HG03378 (cell line): Measurements from ENCODE around the gene NRXN3.

Experiments
- ATAC-seq: cut with Tn5 transposase; IDR thresholded peaks from one replicate; pipeline ENCODE4 v1.9.1; 2021; ENCODE audit warnings: mild to moderate bottlenecking, moderate library complexity; ENCODE audit not compliant: unreplicated experiment

NRXN3 gene

DNA sequence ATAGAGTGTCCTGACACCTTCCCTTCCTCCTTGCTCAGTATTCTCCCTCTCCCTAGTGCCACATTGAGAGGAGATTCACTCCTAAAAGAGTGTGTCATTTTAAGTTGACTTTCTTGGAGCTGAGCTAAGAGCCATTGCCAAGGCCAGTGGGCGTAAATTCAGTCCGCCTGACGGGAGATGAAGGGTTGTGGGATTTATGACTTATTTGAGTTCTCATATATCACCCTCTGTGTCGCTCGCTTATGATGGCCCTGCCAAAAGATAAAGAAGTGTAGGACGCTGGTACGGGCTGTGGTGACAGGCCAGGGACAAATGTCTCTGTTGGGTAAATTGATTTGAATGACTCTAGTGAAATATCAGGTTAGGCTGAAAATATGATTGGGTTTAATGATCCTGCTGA is 867.4 kb downstream of the NRXN3 start:
- no peak for ATAC-seq

DNA sequence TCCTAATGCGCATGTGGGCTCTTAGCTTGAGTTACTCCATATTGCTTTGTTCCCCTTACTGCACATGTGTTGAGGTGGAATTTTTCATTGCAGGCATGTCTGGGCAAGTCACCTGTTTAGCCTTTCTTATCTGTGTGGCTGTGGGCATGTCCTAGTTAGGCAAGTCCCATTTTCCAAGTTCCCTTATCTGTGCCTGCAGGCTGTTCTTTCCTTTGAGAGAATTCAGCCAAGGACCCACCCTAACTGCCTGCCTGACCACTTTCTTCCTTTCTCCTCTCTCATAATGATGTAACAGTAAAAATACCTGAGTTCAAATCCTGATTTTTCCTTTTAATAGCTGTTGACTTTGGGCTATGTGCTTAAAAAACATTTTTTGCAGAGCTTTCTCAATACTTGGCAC is 870.6 kb downstream of the NRXN3 start:
- no peak for ATAC-seq

DNA sequence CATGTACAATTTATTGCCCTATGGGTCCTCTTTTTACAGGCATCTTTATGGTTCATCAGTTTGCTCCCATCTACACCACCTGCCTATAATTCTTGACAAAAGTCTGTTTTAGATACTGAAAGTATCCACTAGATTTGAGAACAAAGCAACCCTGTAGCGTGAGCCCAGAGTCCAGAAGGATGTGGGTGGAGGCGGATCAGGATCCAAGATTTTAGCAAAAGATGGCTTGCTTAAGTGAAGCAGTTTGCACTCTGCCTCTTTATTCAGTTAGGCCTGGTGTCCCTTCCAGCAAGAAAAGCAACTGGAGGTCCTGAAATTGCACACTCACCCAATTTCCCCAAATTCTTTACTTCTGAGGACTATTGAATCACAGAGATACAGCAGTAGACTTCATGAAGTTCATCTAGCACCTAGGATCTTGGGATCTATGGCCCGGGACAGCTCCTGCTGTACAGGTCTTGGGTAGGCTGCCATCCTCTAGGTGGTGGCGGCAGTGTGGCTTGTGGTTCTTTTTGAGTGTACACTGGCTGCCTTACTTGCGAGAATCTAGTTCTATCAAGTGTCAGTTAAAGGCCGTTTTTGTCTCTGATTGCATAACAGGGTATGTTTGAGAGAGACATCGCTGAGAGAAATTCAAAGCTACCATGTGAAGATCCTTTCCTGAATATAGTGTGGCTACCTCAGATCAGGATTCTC is 873.2 kb downstream of the NRXN3 start:
- ATAC-seq, result no peak

DNA sequence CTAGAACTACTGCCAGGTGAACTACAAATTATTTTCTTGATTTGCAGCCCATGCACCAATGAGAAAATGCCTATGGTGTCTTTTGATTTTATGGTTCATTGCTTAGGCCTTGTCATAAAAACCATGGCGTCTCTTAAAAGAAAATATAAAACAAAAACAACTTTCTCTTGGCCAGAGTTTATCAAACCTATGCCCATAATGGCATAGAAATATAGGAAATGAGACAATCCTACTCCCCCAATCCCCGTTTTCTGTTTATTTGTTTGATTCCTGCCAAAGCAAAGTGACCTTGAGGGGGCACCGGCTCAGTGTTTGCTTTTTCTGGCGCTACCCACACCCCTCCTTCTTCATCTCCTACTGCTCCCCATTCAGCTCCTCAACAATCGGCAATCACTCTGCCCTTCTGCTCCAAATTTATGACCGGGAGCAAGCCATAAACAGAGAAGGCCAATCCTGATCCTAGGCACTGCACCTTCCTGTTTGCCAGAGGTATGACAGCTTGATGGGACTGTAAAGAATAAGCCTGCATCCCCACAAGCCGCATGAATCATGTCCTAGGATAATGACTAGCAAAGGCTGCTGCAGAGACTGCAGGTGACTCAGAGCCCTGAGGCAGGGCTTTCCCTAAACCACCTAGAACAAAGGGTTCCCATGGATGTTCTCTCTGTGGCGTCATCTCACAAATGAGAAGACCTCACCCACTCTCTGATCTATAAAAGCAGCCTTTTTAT is 874.9 kb downstream of the NRXN3 start:
- ATAC-seq, result no peak

DNA sequence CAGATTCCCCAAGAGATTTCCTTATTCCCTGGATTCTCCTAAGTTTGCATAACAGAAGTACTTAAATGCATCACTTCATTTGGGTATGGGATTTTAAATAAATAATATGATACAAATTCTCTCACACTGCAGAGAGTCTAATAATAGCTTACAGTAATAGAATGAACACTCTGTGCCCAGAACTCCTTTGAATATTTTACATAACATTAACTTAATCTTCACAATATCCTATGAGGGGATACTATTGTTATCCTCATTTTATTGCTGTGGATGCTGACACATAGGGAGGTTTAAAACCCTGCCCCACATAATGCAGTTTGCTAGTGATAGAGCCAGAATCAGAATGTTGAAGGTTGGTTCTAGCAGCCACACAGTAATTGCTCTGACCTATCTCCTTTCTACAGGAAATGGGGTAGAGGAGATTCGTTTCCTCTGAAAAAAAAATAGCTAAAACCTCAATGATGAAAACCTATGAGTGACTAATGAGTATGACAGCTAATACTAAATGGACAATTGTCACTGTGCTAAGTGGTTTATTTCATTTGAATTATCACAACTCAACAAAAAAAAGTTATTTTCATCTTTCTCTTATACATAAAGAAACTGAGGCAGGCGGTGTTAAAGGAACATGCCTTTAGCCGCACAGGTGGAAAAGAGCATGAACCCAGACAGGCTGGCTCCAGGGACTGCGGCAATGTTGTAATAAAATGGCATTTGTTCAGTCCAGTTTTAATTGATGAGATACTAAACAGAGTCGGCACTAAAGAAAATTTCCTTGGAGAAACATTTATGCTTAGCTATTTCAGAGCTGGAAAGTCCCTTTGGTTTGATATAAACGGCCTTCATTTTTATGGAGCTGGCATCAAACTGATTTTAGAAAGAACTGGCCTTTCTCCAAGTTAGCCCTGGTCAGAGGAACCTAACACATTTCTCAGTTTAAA is 880.9 kb downstream of the NRXN3 start:
- no peak for ATAC-seq

DNA sequence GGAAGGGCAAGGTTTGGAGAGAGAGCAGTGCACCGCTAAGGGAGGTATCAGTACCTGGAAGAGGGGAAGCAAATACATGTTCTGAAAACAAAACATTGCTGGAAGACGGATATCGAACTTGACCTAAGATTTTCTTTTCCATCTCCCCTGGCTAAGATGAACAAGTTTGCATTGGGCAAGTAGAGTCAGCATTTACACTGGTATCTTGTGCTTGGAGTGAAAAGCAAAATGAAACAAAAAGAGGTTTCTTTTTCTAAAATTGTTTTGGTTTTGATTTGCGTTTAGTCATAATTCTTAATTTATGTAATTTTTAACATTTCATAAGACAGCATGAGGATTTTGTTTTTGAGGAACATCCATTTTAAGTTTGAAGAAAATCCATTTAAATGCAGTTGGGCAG is 881.6 kb downstream of the NRXN3 start:
- no peak for ATAC-seq

DNA sequence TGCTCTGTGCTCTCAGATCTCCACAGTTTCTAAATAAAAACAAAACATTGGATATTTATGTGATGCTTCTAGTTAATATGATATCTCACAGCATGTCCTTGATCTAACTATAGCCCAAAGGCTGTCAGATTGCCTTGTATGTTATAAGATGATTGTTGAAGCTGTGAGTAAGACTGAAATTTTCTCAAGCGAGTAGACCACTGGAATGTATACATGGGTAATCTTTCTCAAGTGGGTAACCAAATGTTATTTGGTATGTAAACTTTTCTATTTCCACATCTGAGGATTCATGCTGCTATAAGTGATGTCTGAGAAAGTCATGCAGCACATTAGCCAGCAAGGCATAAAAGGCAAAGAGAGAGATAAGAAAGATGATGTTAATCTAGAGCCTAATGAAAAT is 886.7 kb downstream of the NRXN3 start:
- ATAC-seq, result no peak

DNA sequence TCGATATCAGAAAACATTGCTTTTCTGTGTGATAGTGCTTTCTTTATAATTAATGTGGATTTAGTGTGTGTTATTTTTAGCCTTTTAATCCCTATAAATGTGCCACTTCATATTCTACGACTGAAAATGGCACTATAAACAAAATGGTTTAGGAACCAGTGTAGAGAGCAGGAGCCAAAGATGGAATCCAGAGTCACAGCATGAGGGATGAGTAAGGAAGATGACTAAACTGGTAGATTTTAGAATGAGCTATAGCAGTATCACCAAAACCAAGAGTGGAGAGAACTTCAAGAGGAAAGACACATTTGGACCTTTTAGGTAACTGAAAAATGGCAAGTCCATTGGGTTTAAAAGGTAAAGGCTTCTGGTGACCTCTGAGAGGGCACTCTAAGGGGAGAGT is 887.2 kb downstream of the NRXN3 start:
- no peak for ATAC-seq

DNA sequence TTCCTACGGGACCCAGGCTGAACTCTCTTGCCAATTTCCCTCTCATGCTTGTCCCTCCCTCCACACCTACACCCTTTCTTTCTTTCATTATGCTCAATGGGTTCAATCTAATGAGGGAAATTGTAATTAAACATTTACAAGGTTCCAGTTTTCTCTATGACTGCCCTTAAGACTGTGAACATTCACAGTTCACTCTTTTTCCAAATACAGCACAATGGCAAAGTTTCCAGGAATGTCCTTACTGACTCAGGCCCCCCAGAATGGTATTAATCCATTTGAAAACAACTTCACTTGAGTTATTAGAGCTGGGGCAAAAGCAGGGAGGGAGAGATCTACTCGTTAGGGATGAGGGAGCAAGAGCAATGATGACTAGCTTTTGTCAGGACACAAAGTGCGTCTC is 892.1 kb downstream of the NRXN3 start:
- ATAC-seq, result no peak

DNA sequence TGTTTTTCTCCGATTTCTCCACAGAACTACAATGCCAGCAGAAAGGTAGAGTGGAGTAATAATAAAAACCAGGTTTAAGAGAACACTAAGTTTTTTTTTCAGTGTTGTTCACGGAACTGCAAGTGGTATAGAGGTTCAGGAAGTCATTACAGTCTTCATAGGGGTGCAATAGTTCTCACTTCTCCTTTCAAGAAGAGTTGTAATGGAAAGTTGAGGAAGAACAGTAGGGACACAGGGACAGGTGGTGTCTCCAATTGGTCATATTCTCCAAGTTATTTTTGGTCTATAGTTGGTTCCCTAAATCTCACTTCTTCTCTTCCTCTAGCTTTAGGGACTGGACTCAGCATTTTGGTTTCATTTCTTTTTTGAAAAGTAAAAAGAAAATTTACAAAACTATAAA is 894.0 kb downstream of the NRXN3 start:
- no peak for ATAC-seq

DNA sequence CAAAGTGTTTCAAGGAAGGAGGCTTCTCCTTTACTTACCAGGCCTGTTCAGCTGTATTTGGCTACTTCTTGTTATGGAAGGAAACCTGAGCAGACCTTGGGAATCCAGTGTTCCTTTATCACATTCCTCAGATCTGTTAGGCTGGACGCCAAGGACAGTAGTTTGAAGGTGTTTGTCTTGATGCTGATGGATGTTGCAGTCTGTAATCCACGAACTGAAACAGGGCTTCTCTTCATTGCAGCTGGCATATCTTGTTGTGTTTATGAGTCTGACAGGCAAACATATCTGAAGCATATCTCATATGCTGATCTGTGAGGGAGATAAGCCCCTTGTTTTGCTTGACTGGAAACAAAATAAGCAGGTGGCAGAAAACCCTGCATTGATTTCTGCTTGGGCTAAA is 904.3 kb downstream of the NRXN3 start:
- no peak for ATAC-seq

DNA sequence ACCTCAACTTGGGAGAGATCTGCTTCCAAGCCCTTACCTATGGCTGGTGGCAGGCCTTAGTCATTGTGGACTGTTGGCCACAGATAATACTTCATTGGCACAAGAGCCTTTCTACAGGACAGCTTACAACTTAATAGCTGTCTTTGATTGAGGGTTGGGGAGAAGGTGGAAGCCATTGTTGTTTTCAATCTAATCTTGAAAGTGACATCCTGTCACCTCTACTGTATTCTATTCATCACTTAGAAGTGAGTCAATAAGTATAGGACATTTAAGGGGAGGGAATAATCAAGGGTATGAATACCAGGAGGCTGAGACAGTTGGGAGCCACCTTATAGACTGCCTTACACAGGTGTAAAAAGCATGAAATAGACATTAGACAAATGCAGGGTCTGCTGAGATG is 906.3 kb downstream of the NRXN3 start:
- no peak for ATAC-seq

DNA sequence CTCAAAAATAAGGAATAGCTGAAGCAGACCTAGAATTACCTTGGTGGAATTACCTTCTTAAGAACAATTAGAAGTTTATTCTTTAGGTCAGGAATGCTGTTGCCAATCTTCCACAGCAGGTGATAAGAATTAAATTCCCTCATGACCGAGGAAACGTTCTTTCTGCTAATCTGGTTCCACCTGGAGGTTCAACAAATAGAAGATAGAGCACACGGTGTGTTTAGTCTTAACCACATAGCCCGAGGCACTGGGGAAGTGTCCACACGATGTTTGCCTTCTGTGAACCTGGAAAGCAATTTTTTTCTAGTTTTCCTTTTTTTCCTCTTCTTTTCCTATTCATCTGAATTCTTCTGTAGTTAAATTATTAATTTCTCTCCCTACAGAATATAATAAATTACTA is 906.9 kb downstream of the NRXN3 start:
- no peak for ATAC-seq

DNA sequence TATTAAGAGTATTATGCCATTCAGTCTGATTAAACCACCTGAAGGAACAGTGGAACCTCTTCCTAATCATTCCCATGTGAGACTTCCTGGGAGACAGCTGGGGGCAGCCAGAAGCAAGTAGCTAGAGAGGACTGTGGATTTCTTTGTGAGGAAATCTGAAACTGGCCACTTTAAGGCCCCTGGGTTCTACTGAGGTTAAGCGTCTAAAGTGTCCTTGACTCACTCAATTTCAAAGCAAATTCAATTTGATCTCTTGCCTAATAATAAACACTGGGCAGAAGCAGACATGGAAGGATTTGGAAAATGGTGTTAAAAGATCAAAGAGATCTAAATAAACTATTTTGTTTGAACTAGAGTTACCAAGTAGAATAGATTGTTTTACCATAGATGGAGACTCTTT is 909.9 kb downstream of the NRXN3 start:
- ATAC-seq, result no peak

DNA sequence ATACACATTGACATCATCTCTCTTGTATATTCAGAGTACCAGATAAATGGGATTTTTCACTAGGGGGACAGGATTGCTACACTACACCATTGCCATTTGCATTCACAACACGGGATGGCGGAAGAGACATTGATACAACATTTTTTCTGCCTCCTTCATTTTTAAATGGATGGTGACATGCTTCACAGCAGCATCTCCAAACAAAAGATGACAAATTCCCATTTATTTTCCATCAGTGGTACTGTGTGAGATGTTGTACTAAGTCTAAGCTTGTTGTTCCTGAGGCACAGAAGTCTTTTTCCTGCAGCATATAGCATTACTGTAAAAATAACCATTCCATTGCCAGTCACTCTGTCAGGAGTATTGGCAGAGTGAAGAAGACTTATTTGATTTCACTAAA is 912.7 kb downstream of the NRXN3 start:
- no peak for ATAC-seq

DNA sequence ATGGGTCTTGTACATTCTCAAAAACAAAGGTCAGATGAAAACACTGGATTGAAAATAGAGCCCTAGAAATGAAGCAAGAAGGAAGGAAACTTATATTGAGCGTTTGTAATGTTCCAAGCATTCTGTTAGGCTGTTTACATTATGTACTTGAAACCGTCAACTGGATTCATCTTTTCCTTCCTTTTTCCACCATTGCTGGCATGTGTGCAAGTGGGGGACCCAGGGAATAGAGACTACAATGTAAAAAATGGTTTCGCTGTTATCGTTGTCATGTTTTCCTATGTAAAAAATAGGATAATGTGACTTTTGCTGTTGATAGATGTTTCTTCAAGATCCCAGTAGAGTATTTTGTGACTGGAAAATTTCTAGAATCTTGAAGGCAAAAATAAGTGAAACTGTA is 913.2 kb downstream of the NRXN3 start:
- ATAC-seq, result no peak

DNA sequence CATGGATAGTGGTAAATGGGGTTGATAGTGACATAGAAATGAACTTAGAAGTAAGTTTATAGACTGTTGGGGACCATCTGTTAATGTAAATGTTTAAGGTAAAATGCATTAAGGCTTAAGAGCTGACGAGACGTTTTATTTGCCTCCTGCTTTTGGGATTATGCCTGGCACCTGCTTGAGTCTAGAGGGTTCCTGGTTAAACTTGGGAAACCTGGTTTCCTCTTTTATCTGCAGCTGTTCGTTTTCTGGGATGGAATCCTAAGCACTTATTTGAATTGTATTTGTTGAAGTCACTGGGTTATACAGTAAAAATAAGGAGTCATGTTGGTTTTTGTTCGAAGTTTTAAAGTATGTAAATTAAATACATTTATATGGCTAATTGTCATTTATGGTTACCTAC is 914.7 kb downstream of the NRXN3 start:
- no peak for ATAC-seq

DNA sequence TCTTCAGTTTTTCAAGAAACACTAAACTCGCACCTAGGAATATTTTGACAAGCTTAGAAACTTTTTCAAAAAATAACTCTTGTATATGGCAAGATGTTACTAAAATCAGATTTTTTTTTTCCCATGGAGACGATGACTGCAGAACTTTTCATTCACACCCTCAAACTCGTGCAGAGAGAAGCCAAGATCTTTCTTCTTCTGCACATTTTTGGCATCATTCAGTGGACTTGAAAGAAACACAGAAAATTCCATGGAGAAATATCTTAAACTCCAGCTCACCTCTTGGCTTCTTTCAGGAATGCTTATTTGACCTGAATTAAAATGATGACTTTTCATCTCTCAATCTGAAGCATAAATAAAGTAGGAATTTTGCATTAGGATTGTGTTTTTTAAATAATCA is 919.4 kb downstream of the NRXN3 start:
- no peak for ATAC-seq

DNA sequence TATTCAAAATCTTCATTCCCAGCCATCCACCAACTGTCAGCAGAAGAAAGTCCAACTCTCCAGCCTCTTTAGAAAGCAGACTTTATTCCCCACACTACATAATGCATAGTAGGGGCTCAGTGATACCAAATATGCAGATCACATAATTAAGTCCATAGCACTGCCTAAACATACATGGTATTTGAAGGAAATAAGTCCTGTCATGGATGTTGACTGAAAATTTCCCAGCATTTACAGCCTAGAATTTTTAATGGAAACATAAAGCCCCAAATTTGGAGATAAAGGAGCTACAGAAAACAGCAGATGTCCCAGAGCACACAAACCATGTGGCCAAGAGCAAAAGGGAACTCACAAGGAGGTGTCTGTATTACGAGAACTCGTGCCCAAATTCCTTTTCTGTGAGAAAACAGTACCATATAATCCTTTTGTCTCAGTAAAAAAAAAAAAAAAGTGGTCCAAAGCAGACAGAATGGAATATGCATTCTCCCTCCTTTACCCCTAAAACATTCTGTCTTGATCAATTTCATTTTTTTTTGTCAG is 920.5 kb downstream of the NRXN3 start:
- no peak for ATAC-seq

DNA sequence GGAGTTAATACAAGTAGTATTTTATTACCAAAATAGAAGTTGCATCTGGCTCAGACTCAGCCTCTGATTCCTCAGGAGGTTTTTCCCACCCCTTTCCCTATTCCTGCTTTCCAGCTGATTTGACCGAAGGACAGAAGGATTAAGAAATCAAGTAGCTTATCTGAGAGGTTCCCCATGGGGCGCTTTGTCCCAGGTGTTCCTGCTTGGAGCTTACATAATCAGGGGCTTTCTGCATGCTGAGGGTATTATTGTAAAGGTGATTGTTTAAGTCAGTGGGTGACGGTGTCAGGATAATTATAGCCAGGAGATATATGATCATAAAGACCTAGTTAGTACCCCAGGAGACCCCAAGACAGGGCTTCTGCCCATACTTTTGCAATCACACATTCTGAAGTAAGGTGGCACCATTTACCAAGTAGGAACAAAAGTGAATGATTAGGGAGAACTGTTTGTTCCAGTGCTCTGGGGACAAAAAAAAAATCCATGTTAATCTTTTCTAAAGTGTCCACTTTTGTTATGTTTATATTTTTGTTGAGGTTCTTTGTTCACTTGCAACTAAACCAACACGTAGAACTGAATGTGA is 921.3 kb downstream of the NRXN3 start:
- no peak for ATAC-seq

DNA sequence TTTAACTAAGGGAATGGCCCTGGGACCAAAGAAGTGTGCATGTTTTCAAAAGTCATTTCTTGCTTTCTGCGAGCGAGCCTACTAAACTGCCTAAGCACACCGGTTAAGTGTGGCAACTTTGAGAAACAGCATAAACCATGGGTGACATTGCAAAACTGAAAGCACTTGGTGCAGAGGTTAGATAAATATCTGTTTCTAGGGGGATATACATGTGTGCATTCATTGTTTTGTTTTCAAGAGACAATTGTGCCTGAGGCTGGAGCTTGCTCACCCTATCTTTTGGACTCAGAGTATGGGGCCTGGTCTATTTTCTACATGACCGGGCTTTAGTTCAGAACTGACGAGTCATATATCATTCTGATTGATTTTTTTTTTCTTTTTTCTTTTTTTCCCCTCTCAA is 923.4 kb downstream of the NRXN3 start:
- no peak for ATAC-seq
